PC-9 (cell line): Measurements from ENCODE around the gene LAMA3. TPM values are rescaled to one million over a fixed set of nuclear protein-coding genes. Genes with fewer than 3 reads are reported as not detected.

Experiments
- BruUV-seq: library from RNA; stranded (reverse); fragments of 400-500 nt; replicated peaks from 2 replicates; lab custom pipeline; 2021; lab: Mats Ljungman, UMichigan
- CTCF ChIA-PET: fragments of 300-600 bp; sonication (Branson Sonifier 250); formaldehyde crosslinking; loops from one replicate; lab custom pipeline; 2022; ENCODE audit warnings: antibody characterized with exemption; lab: Charles Lee
- POLR2A ChIA-PET: fragments of 300-600 bp; sonication (Branson Sonifier 250); formaldehyde crosslinking; loops from one replicate; lab custom pipeline; 2022; ENCODE audit warnings: antibody characterized with exemption; ENCODE audit not compliant: unreplicated experiment; lab: Charles Lee
- DNase-seq, 2 experiments: peaks; one replicate each; pipeline versions ENCODE4 v3.0.0 to v3.0.0-alpha.2; 2015 to 2022; ENCODE audit warnings: mixed read lengths in 1 of 2
- H2AFZ ChIP-seq: fragments of 200-600 bp; sonication (generic); 2 replicates; pipeline ENCODE4 v1.8.1; 2017; ENCODE audit warnings: antibody characterized with exemption
- H3F3A ChIP-seq: fragments of 200-600 bp; sonication (generic); 2 replicates; pipeline ENCODE4 v1.8.1; 2017; ENCODE audit warnings: antibody characterized with exemption, mild to moderate bottlenecking, low read depth; ENCODE audit not compliant: insufficient read depth
- H3K27ac ChIP-seq: fragments of 200-600 bp; sonication (generic); 2 replicates; pipeline ENCODE4 v1.6.1; 2016; ENCODE audit warnings: mixed run types
- H3K27me3 ChIP-seq: fragments of 200-600 bp; sonication (generic); 2 replicates; pipeline ENCODE4 v1.6.1; 2016; ENCODE audit warnings: low read depth, mixed run types; ENCODE audit not compliant: insufficient read depth
- H3K36me3 ChIP-seq: fragments of 200-600 bp; sonication (generic); 2 replicates; pipeline ENCODE4 v1.6.1; 2016; ENCODE audit warnings: low read depth, mixed run types
- H3K4me1 ChIP-seq: fragments of 200-600 bp; sonication (generic); replicated peaks from 2 replicates; pipeline ENCODE4 v1.6.1; 2016; ENCODE audit warnings: mixed run types; ENCODE audit not compliant: insufficient read depth
- H3K4me2 ChIP-seq: fragments of 200-600 bp; sonication (generic); 2 replicates; pipeline ENCODE4 v1.6.1; 2017; ENCODE audit warnings: mixed run types
- H3K4me3 ChIP-seq: fragments of 200-600 bp; sonication (generic); 2 replicates; pipeline ENCODE4 v1.6.1; 2016; ENCODE audit warnings: mixed run types
- H3K79me2 ChIP-seq: fragments of 200-600 bp; sonication (generic); 2 replicates; pipeline ENCODE4 v1.6.1; 2017; ENCODE audit warnings: low read depth, mixed run types
- H3K9me2 ChIP-seq: fragments of 200-600 bp; sonication (generic); 2 replicates; pipeline ENCODE4 v1.8.1; 2017; ENCODE audit warnings: mild to moderate bottlenecking; ENCODE audit not compliant: insufficient read depth
- H3K9me3 ChIP-seq: fragments of 200-600 bp; sonication (generic); 2 replicates; pipeline ENCODE4 v1.8.1; 2016; ENCODE audit warnings: low read depth; ENCODE audit not compliant: insufficient read depth
- H4K20me1 ChIP-seq: fragments of 200-600 bp; sonication (generic); 2 replicates; pipeline ENCODE4 v1.8.1; 2017; ENCODE audit not compliant: insufficient read depth
- CTCF ChIP-seq: fragments of 200-600 bp; sonication (generic); conservative IDR thresholded peaks from 2 replicates; pipeline ENCODE4 v1.6.1; 2017; ENCODE audit warnings: mixed run types, antibody characterized with exemption, mild to moderate bottlenecking, moderate library complexity
- EZH2 ChIP-seq: fragments of 200-600 bp; sonication (generic); IDR thresholded peaks from 2 replicates; pipeline ENCODE4 v1.8.0; 2017; ENCODE audit warnings: antibody characterized with exemption, low read depth
- intact Hi-C: fragments of 100-400 bp; cut with micrococcal nuclease; formaldehyde crosslinking; loops from one replicate; pipeline ENCODE4 v1.10.0; 2022; ENCODE audit not compliant: unreplicated experiment
- total RNA-seq: library from RNA; stranded (reverse); gene quantifications from 2 replicates; pipeline ENCODE4 v1.2.3, GENCODE V29; 2021

Gene LAMA3
- total RNA-seq, 1 experiment from 2014 or later: 44.4 TPM

GRCh38 chr18:23972453-23972852, 283.2 kb downstream of the LAMA3 start:
- Histone ChIP-seq H2AFZ (no peak overlapping the region), H3K27ac (no peak overlapping the region), H3K9me3 (no peaks in the 10 kb centered on the region), H3K79me2 (no peaks in the 10 kb centered on the region), H3F3A (no peaks in the 10 kb centered on the region), H3K4me1 (no peaks in the 10 kb centered on the region), H3K9me2 (no peaks in the 10 kb centered on the region), H3K36me3 (no peaks in the 10 kb centered on the region), H3K4me3 (no peak overlapping the region), H3K27me3 (no peaks in the 10 kb centered on the region), H3K4me2 (no peak overlapping the region), H4K20me1 (no peaks in the 10 kb centered on the region)
- intact Hi-C loops: no loop called here
- TF ChIP-seq EZH2: no peak
- TF ChIP-seq CTCF: no peak
- POLR2A ChIA-PET: no interaction called here
- DNase-seq: no peak
- CTCF ChIA-PET: no interaction called here
- BruUV-seq: no TSS peak

GRCh38 chr18:23977103-23977502, 287.9 kb downstream of the LAMA3 start:
- TF ChIP-seq CTCF: no peak
- no peak for TF ChIP-seq EZH2
- Histone ChIP-seq H3K79me2 (no peaks in the 10 kb centered on the region), H3K27ac (no peak overlapping the region), H3K4me1 (no peaks in the 10 kb centered on the region), H3K9me3 (no peaks in the 10 kb centered on the region), H3K27me3 (no peaks in the 10 kb centered on the region), H3F3A (no peaks in the 10 kb centered on the region), H4K20me1 (no peaks in the 10 kb centered on the region), H3K4me2 (no peak overlapping the region), H3K36me3 (no peaks in the 10 kb centered on the region), H2AFZ (no peak overlapping the region), H3K4me3 (no peak overlapping the region), H3K9me2 (no peaks in the 10 kb centered on the region)
- no peak for DNase-seq
- ChIA-PET POLR2A (no interaction called here), CTCF (no interaction called here)
- no TSS peak for BruUV-seq
- intact Hi-C loops: no loop called here

DNA sequence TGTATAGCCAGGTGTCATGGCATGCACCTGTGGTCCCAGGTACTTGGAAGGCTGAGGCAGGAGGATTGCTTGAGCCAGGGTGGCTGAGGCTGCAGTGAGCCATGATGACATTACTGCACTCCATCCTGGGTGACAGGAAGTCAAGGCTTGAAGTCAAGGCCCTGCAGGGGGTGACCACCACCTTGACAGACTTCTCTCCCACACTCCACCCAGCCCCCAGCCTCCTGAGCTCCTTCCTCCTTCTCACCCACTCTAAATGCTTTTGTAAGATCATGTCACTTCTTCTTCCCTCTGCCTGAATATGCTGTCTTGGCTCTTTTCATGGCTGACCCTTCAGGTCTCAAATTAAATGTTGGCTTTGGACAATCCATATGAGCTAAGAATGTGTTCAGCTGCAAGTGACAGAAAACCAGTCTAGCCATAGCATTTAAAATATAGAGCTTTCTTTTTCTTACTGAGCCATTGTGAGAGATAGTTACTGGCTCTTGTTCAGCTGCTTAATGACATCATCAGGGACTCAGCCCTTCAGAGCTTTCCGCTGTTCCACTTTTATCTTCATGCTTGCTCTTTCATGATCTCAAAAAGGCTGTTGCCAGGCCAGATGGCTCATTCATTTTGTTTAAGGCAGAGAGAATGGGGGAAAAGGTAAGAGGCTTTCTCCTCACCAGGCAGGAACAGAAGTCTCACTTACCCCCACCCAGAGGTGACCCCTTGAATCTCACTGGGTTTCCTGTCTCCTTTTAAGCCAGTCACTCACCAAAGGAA, 288.6 kb downstream of the LAMA3 start:
- BruUV-seq: no TSS peak
- no peak overlapping the region for H2AFZ ChIP-seq
- H3K4me2 ChIP-seq: no peak overlapping the region
- no peak overlapping the region for H3K27ac ChIP-seq
- POLR2A ChIA-PET: no interaction called here
- H3K4me3 ChIP-seq: no peak overlapping the region
- H3K9me3 ChIP-seq: no peaks in the 10 kb centered on the region
- H3K9me2 ChIP-seq: no peaks in the 10 kb centered on the region
- intact Hi-C loops: no loop called here
- H3K79me2 ChIP-seq: no peaks in the 10 kb centered on the region
- H3K4me1 ChIP-seq: no peaks in the 10 kb centered on the region
- DNase-seq: no peak
- H3K36me3 ChIP-seq: no peaks in the 10 kb centered on the region
- no peaks in the 10 kb centered on the region for H3F3A ChIP-seq
- H3K27me3 ChIP-seq: no peaks in the 10 kb centered on the region
- TF ChIP-seq CTCF (no peak), EZH2 (no peak)
- no peaks in the 10 kb centered on the region for H4K20me1 ChIP-seq
- CTCF ChIA-PET: no interaction called here
